Gastrocnemius medialis (tissue), 4 donors: Measurements from ENCODE around the gene PPM1M. TPM values are rescaled to one million over a fixed set of nuclear protein-coding genes. Genes with fewer than 3 reads are reported as not detected.

Source experiments
- ATAC-seq, 2 donors: fragments of 150-250 bp; one replicate each; pipeline ENCODE4 v1.9.1; 2016
- DNase-seq, 2 donors: peaks; one replicate each; pipeline ENCODE4 v3.0.0-alpha.2; 2019
- H3K27ac ChIP-seq, 4 donors: fragments of 200-600 bp; sonication (generic); 1 replicate in 1 of 4; 2 replicates in 3 of 4; pipeline ENCODE4 v1.5.1; 2016 to 2018; ENCODE audit warnings: mild to moderate bottlenecking in 2 of 4, moderate library complexity in 1 of 4
- H3K27me3 ChIP-seq, 3 donors: fragments of 200-600 bp; sonication (generic) in 2 of 3; 1 replicate in 1 of 3; 2 replicates in 2 of 3; pipeline versions ENCODE4 v1.5.1 to v1.6.0; 2016 to 2019; ENCODE audit warnings: mild to moderate bottlenecking in 1 of 3, moderate library complexity in 1 of 3
- H3K36me3 ChIP-seq, 2 donors: fragments of 200-600 bp; sonication (generic) in 1 of 2; one replicate each; pipeline ENCODE4 v1.5.1; 2017 to 2018
- H3K4me1 ChIP-seq, 2 donors: fragments of 200-600 bp; sonication (generic) in 1 of 2; one replicate each; pipeline ENCODE4 v1.5.1; 2016 to 2017; ENCODE audit warnings: mild to moderate bottlenecking in 2 of 2
- H3K4me3 ChIP-seq, 4 donors: fragments of 200-600 bp; sonication (generic) in 3 of 4; 1 replicate in 1 of 4; 2 replicates in 3 of 4; pipeline ENCODE4 v1.5.1; 2016 to 2019; ENCODE audit warnings: mild to moderate bottlenecking in 2 of 4
- H3K9me3 ChIP-seq, 3 donors: fragments of 200-600 bp; sonication (generic) in 2 of 3; 1 replicate in 1 of 3; 2 replicates in 2 of 3; pipeline ENCODE4 v1.5.1; 2016 to 2019
- CTCF ChIP-seq, 5 experiments: fragments of 450-650 bp in 3 of 5; fragments of 200-600 bp in 2 of 5; sonication (generic) in 2 of 5; IDR thresholded peaks in 4 of 5; conservative IDR thresholded peaks in 1 of 5; 1 replicate in 4 of 5; 2 replicates in 1 of 5; pipeline ENCODE4 v1.5.1; 2016 to 2019; ENCODE audit warnings: antibody characterized with exemption in 5 of 5, mild to moderate bottlenecking in 3 of 5, moderate library complexity in 3 of 5
- POLR2A ChIP-seq, 2 donors: fragments of 450-650 bp; IDR thresholded peaks; one replicate each; pipeline ENCODE4 v1.6.1; 2017; ENCODE audit warnings: antibody characterized with exemption in 2 of 2, mild to moderate bottlenecking in 2 of 2, moderate library complexity in 2 of 2
- in situ Hi-C, 4 donors: fragments of 200-750 bp; cut with MboI; loops; one replicate each; pipeline versions ENCODE4 v1.15.0 to v1.8.0; 2017; ENCODE audit warnings: low sequenced_read_pairs in 4 of 4
- intact Hi-C: fragments of 100-400 bp; cut with DNase I; formaldehyde crosslinking; loops from one replicate; pipeline ENCODE4 v1.15.1; 2023; ENCODE audit warnings: low total_unique reads
- microRNA counts, 2 donors: library from miRNA; unstranded; fragments of <30 nt; microRNA quantifications; one replicate each; lab custom pipeline; 2016
- microRNA-seq, 2 donors: library from miRNA; unstranded; fragments of <30 nt; microRNA quantifications; one replicate each; pipeline ENCODE4, GENCODE V29; 2016; ENCODE audit warnings: borderline replicate concordance in 2 of 2
- total RNA-seq, 4 donors: library from RNA; depleted of rRNA; stranded (reverse); fragments of >200 nt; gene quantifications; one replicate each; pipeline versions ENCODE4 v1.1.0 to v1.2.3, GENCODE V29; 2016

The PPM1M gene
- total RNA-seq, 4 donors from 2014 or later, result 0.97 to 5.2 (median 3.5) TPM

GRCh38 chr3:52297242-52298148 lies 51.9 kb downstream of the PPM1M start:
- H3K27ac ChIP-seq, result no peak overlapping the region
- H3K27me3 ChIP-seq, result no peaks in the 10 kb centered on the region
- no peak for DNase-seq
- H3K9me3 ChIP-seq, result no peaks in the 10 kb centered on the region
- ATAC-seq, result no peak
- no peak for TF ChIP-seq CTCF (IDR thresholded peaks at IDR 0.05 in 4 of 5, conservative IDR thresholded peaks at IDR 0.05 in 1 of 5)
- no peak for TF ChIP-seq POLR2A (IDR thresholded peaks at IDR 0.05)
- peaks cover 0 to 10% of the 10 kb centered on the region in 2 donors for H3K36me3 ChIP-seq
- intact Hi-C loops, result no loop called here
- H3K4me3 ChIP-seq, result no peak overlapping the region
- in situ Hi-C loops, result no loop called here
- H3K4me1 ChIP-seq, result no peaks in the 10 kb centered on the region

DNA sequence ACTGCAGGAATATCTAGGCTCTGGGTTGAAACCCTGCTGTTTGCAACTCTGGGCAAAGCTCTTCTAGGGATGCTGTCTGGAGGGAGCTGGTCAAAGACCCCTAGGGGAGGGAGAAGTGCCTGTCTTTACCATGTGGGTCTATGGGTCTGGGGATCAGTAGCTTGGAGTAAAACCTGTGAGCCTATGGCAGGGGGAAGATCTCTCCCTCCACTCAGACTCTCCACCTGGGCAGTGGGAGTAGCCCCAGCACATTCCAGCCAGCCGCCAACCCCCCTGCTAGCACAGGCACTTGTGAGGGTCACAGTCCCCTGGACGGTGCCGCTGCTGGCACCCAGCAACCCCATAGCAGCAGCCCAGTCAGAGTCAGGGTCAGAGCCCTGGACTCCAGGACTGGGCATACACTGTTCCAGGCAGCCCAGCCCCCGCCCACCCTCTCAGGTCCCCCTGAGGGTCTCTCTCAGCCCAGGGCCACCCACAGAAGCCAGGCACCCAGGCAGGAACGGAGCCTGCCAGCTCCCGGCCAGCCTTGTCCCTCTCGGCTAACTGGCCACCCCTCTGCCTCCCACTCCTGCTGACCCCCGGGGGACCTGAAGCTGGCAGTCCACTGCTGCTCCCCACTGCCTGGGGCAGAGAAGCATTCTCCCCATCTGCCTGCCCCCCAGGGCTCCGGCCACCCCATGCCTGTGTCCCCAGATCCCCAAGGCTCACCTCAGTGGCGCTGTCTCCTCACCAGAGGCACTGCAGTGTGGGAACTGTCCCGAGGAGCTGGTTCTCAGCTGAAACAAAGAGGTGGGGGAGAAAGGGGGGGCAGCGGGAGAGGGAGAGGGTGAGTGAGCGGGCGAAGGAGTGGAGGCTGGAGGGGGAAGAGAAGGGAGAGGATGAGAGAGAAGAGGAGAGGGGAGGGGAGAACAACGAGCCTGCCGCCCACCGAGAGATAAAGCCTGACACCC lies 52.9 kb downstream of the PPM1M start:
- intact Hi-C loops, result no loop called here
- H3K9me3 ChIP-seq, result no peaks in the 10 kb centered on the region
- in situ Hi-C loops, result no loop called here
- no peaks in the 10 kb centered on the region for H3K4me1 ChIP-seq
- H3K36me3 ChIP-seq, result peaks cover 0 to 1% of the 10 kb centered on the region in 2 donors
- H3K27me3 ChIP-seq, result no peaks in the 10 kb centered on the region
- no peak for TF ChIP-seq POLR2A (IDR thresholded peaks at IDR 0.05)
- no peak for TF ChIP-seq CTCF (IDR thresholded peaks at IDR 0.05 in 4 of 5, conservative IDR thresholded peaks at IDR 0.05 in 1 of 5)
- H3K27ac ChIP-seq, result no peak overlapping the region
- no peak overlapping the region for H3K4me3 ChIP-seq
- DNase-seq, result no peak
- no peak for ATAC-seq

GRCh38 chr3:52299247-52299878 lies 53.8 kb downstream of the PPM1M start:
- intact Hi-C loops, result no loop called here
- Histone ChIP-seq H3K4me1 (no peaks in the 10 kb centered on the region), H3K27me3 (no peaks in the 10 kb centered on the region), H3K36me3 (no peaks in the 10 kb centered on the region), H3K27ac (no peak overlapping the region), H3K4me3 (no peak overlapping the region), H3K9me3 (no peaks in the 10 kb centered on the region)
- in situ Hi-C loops, result no loop called here
- DNase-seq, result no peak
- no peak for ATAC-seq
- TF ChIP-seq POLR2A (IDR thresholded peaks at IDR 0.05) (no peak), CTCF (IDR thresholded peaks at IDR 0.05 in 4 of 5, conservative IDR thresholded peaks at IDR 0.05 in 1 of 5) (no peak)

MicroRNA genes within 50 kb of the gene (microRNA counts, 767-probe panel; counts per million panel counts)
- 14,101 to 14,427 counts per million in 2 donors for microRNA hsa-let-7g-5p (lab: Ali Mortazavi, UCI)

Small RNA genes lying within 50 kb of the gene (microRNA-seq; reads per million reads assigned to microRNA genes)
- gene MIR135A1, result 0 reads per million in 2 donors
- gene MIRLET7G, result 129,901 to 131,431 reads per million in 2 donors

Other genes with a start within 250 kb of the PPM1M start
- 1,000 to 10,000 TPM; 1,885 to 2,483 (median 2,154) TPM for gene RPL29, start 249.9 kb upstream of the PPM1M start, total RNA-seq
- 10 to 100 TPM; 14.0 to 39.7 (median 26.3) TPM for gene DUSP7, start 189.2 kb upstream of the PPM1M start, total RNA-seq
- 1 to 10 TPM in 1 of 4 donors, under 1 TPM in 3; 0.51 to 3.2 (median 0.81) TPM for gene POC1A, start 91.3 kb upstream of the PPM1M start, total RNA-seq
- gene ALAS1, start 47.6 kb upstream of the PPM1M start, total RNA-seq, result 10 to 100 TPM; 61.0 to 99.8 (median 68.4) TPM
- under 1 TPM in 3 of 4 donors, not detected in 1; 0.07 to 0.41 (median 0.13) TPM for gene TLR9, start 20.1 kb upstream of the PPM1M start, total RNA-seq
- gene TWF2, start 6.6 kb upstream of the PPM1M start, total RNA-seq, result 100 to 1,000 TPM in 3 of 4 donors, 10 to 100 TPM in 1; 99.2 to 222 (median 168) TPM
- gene WDR82, start 32.9 kb downstream of the PPM1M start, total RNA-seq, result 10 to 100 TPM; 54.1 to 64.9 (median 59.3) TPM
- gene GLYCTK, start 42.1 kb downstream of the PPM1M start, total RNA-seq, result 10 to 100 TPM in 1 of 4 donors, 1 to 10 TPM in 3; 5.1 to 11.2 (median 7.7) TPM
- gene DNAH1, start 70.6 kb downstream of the PPM1M start, total RNA-seq, result 1 to 10 TPM; 1.4 to 6.8 (median 2.0) TPM
- gene BAP1, start 164.2 kb downstream of the PPM1M start, total RNA-seq, result 10 to 100 TPM; 69.8 to 88.2 (median 76.5) TPM
- 10 to 100 TPM in 1 of 4 donors, 1 to 10 TPM in 3; 3.1 to 11.4 (median 6.8) TPM for gene PHF7, start 164.9 kb downstream of the PPM1M start, total RNA-seq
- 10 to 100 TPM in 3 of 4 donors, 1 to 10 TPM in 1; 3.8 to 20.3 (median 13.1) TPM for gene SEMA3G, start 199.3 kb downstream of the PPM1M start, total RNA-seq
- over 10,000 TPM in 1 of 4 donors, 1,000 to 10,000 TPM in 3; 5,017 to 11,453 (median 7,253) TPM for gene TNNC1, start 208.3 kb downstream of the PPM1M start, total RNA-seq
- gene NISCH, start 209.8 kb downstream of the PPM1M start, total RNA-seq, result 10 to 100 TPM; 19.2 to 38.3 (median 25.0) TPM
- 10 to 100 TPM; 10.3 to 27.2 (median 23.3) TPM for gene STAB1, start 249.6 kb downstream of the PPM1M start, total RNA-seq